ENCODE measurements around the gene NTSR1.

Gene NTSR1

DNA sequence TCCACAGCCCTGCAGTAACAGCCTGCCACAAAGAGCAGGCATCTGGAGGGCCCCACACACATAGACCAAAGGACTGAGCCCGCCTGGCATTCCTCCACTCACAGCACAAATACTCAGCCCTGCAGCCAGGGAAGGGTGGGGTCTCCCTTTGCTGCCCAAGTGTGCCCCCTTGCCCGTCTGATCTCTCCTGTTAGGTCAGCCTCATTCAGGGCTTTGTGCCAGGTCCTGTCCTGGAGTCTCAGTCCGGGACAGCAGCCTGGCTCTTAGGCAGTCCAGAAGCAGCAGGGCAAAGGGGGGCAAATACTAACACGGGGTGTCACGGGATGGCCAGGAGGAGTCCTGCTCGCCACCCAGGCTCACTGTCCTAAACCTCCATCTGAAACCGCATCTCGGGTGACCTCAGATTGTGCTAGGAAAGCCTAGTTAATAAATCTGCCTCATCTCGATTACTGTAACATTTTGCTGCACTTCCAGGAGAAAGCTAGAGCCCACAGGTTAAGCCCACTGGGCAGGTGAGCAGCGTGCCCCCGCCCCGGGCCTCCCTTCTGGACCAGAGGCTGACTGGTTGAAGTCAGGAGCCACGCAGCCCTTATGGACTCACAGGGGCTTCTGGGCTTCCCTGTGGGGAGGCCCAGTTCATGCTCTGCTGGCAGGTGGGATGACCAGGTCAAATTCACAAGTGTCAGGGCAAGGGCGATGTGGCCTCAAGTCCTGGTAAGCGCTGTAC is 92.8 kb downstream of the NTSR1 start:
- no peak for DNase-seq (ENCODE audit: low read depth, low spot score)

DNA sequence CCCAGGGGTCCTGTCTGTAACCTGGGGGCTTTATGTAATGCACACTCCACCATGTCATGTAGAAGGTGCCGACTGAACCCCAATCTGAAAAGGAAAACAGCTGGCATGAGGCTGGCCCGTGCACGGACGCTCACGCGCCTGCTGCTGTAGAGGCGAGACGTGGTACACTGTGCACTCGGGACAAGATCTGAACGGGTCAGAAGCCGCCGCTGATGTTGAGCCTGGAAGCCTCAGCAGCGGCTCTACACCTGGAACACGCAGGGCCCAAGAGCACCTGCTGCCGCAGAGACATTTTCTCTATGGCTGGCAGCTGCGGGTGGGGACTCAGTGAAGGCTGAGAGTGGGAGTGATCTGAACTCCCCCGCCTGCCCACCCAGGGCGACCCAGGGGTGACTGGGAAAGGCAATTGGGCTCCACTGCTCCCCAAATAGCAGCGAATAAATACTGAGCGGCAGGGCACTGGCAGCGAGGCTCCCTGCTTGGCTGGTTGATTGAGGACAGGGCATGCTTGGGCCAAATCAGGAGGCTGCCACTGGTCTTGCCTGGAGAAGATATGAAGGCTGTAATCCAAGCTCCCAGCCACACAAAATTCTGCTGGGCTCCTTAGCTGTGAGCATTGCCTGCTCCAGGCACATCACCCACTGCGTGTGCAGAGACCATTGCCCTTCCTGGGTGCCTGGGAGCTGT is 93.5 kb downstream of the NTSR1 start:
- no peak for DNase-seq (ENCODE audit: low read depth, low spot score)

DNA sequence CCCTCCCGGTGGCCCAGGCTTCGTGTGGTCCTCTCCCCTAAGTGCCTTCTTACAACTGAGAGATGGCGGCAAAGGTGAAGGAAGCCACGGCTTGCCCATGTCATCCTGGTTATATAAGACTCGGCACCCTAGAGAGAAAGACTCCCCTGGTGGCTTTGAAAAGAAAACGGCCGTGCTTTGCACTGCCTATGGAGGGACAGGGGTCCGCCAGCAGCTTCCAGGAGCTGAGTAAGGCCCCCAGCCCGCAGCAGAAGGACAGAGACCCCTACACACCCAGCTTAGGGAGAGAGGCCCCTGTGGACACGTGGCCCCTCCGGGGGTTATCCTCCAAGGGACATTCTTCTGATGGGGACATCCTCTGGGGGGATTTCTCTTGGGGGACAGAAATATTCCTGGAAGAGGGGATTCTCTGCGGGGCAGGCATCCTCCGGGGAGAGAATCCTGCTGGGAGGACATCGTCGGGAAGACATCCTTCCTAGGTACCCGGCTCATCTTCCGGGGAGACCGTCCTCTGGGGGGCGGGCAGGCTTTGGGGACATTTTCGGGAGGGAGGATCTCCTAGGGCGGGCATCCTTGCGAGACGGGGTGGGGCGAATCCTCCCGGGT is 95.5 kb downstream of the NTSR1 start:
- no peak for DNase-seq (ENCODE audit: low read depth, low spot score)

DNA sequence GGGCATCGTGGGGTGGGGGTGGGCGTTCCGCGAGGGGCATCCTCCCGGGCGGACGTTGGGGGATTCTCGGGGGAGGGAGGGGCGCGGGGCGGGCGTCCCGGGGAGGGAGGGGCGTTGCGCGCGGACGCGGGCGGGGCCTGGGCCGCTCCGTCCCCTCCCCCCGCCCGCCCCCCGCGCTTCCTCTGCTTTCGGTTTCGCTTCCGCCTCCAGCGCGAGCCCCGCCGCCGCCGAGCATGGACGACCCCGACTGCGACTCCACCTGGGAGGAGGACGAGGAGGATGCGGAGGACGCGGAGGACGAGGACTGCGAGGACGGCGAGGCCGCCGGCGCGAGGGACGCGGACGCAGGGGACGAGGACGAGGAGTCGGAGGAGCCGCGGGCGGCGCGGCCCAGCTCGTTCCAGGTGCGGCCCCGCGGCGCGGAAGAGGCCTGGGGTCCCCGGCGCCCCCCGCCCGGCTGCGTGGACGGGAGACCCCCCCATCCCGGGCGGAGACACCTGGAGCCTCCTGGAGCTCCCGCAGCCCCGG is 96.1 kb downstream of the NTSR1 start, which contains the start of gene OGFR:
Gene OGFR (plus strand): TSS at position 209 of the 528 bp plus-strand sequence. CDS start 25 bp downstream, at position 234.
- DNase-seq (ENCODE audit: low read depth, low spot score) = no peak

DNA sequence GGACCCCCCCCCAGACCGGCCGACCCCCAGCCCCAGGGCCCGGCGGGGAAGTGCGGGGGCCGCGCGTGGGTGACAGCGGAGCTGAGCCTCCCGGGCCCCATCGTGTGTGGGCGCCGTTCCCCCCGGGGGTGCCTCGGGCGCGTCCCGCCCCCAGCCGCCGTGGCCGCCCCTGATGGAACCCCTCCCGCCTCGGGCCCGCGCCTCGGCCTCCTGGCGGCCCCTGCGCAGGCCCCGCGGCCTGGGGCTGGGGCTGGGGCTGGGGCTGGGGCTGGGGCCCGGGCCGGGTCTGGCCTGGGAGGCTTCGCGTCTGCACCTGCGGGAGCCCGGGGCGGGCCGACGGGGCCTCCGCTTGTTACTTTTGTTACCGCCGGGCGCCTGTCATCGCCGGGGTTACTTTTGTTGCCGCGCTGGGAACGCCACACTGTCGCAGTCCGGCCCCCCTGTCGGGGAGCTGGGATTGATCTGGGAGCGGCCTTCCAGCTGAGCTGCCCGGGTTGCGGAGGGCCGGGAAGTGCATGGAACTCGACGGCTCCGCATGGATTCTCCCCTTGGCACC is 96.6 kb downstream of the NTSR1 start:
- no peak for DNase-seq (ENCODE audit: low read depth, low spot score)

DNA sequence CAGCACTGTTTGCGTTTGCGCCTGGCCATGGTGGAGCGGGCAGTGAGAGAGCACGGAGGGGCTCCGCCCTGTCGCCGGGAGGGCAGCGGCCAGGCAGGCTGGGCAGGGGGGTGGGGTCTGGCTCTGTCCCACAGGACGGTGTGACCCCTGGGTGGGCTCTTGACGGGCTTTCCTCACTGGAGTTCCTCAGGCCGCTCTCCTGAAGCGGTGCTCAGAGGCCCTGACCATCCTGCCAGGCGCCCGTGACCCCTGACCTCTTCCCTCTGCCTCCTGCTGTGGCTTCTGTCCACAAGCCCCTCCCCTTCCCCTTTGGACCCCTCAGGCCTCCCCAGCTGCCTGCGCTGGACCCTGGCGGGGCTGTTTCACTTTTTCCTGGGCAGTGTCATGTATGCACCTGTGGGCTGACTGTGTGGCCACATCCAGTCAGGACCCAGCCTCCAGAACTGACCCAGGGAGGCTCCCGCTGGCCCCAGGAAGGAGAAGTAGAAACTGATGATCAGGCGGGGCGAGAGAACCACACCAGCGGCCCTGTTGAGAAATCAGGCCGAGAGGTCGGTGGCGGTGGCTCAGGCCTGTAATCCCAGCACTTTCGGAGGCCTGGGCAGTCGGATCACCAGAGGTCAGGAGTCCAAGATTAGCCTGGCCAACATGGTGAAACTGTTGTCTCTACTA is 97.2 kb downstream of the NTSR1 start:
- DNase-seq (ENCODE audit: low read depth, low spot score) = no peak

DNA sequence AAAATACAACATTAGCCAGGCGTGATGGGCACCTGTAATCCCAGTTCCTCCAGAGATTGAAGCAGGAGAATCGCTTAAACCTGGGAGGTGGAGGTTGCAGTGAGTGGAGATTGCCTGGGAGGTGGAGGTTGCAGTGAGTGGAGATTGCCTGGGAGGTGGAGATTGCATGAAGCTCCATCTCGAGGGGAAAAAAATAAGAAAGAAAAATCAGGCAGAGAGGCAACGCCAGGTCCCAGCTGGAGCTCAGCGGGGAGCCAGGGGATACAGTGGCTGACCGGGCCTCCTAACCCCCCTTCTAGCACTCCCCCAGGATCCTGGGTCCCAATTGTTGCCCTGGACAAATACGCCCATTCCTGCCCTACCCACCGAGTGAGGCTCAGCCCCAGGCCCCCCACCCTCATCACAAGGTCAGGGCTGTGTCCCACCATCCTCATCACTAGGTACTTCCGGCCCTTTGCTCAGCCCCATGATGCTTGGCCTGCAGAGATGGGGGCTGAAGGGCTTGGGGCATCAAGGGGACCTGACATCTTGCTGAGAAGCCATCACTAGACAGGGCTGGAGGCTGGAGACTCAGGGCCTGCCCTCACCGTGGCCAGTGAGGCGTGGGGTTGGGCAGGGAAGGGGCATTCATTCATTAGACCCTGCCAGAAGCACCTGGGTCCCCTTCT is 97.9 kb downstream of the NTSR1 start:
- no peak for DNase-seq (ENCODE audit: low read depth, low spot score)

DNA sequence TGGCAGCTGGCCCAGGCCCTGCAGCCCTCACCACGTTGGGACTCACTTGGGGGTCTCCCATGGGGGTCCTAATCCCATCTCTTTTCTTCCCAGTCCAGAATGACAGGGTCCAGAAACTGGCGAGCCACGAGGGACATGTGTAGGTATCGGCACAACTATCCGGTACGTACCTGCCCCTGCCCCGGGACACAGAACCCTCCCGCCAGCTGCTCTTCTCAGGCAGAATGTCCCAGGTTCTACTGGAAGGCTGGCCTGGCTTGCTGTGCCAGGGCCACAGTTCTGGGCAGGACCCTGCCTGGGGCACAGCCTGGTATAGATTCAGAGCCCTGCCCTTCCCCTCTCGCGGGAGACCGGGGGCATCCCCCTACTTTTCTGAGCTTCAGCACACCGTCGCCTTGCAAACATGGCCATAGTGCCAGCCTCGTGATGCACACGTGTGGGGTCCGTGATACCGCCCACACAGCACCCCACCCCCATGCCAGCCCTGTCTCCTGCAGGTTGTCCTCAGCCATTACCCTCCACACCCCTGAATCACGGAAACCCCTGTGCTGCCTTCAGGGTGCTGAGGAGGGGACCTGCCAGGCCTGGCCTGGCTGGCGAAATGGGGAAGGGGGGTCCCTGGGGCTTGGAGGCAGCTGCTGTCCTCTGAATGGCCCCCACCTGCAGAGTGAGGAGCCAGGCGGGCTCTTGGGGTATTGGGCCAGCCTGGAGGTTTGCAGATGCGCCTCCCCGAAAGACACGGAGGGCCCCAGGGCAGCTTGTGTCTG is 99.0 kb downstream of the NTSR1 start:
- DNase-seq (ENCODE audit: low read depth, low spot score) = no peak

DNA sequence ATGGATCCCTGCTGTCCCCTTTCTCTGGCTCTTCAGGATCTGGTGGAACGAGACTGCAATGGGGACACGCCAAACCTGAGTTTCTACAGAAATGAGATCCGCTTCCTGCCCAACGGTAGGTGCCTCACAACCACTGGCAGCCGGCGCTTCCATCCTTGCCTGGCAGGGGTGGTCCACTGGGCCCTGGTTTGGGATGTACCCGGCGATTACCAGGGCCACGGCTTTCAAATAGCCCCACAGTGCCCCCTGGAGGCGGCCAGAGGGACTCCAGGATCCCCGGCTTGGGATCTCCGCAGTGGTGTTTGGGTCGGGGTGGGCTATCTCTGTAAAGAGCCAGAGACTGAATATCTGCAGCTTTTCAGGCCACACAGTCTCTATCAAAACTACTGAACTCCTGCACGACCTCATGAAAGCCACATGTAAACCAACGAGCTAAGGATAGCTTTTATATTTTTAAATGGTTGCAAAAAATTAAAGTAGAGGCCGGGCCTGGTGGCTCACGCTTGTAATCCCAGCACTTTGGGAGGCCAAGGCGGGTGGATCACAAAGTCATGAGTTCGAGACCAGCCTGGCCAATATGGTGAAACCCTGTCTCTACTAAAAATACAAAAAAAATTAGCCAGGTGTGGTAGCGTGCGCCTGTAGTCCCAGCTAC is 99.7 kb downstream of the NTSR1 start:
- DNase-seq (ENCODE audit: low read depth, low spot score) = no peak

DNA sequence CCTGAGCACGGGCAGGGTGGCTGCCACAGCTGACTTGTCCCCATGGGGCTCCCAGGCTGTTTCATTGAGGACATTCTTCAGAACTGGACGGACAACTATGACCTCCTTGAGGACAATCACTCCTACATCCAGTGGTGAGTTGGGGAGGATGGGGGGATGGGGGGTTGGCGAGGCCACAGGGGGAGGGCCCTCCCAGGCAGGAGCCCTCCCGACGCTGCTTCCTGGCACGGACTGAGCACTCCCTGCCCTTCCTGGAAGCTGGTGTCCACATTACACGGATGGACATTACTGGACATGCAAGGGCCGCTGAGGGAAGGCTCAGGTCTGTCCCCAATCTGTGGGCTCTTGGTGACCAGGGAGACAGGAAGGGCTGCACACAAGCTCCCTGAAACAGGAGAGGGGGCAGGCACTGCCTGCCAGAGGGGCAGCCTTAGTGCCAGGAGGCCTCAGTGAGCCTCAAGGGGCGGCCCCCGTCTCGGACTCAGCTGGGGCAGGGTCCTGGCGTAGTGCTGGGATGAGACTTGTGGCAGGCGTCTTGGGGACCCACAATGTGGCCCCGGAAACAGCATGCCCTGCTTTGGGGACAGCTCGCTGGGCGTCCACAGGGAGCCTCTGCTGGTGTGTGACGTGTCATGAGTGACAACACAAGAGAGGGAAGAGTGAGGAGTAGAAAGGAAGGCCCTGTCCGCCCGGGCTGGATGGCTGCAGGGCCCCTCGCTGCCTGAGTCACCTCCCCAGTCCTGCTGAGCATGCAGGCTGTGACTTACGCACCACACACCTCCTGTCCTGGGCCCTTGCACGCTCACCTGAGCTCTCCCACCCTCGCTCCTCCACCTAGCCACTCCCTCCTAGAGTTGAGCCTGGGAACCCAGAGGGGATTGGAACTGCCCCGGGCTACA is 101.1 kb downstream of the NTSR1 start:
- no peak for DNase-seq (ENCODE audit: low read depth, low spot score)

DNA sequence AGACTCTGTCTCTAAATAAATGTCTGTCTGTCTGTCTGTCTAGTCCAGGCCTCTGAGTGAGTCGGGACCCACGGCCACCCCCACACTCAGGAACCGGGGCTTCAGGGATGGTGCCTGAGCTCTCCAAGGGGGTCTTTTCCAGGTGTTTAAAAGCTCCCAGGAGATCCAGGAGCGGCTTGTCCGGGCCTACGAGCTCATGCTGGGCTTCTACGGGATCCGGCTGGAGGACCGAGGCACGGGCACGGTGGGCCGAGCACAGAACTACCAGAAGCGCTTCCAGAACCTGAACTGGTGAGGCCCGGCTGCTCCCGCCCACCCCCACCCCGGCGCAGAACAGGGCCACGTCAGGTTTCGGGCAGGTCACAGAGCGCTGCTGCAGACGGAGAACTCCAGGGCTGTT is 102.7 kb downstream of the NTSR1 start:
- no peak for DNase-seq (ENCODE audit: low read depth, low spot score)

DNA sequence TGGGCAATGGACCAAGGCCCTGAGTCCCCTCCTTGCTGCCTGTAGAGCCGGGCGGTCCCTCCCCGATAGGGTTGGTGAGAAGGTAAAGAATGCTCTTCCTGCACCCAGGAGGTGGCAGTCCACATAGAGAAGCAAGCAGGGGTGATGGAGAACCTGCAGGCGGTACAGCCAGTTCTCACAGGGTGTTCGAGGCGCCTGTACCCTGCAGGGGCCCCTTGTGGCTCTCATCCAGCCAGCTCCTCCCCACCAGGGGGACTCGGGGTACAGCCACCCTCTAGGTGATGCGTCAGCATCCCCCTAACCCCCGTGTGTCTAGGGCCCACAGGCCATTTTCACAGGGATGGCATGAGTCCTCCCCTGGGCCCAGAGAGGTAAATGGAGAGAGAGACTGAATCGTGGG is 103.1 kb downstream of the NTSR1 start:
- DNase-seq (ENCODE audit: low read depth, low spot score) = no peak

Measured in smooth muscle cell of the brain vasculature (primary cell).